Retinal pigment epithelial cell (primary cell): ENCODE data around the gene SYT11.

Source experiments
- DNase-seq: peaks from one replicate; pipeline ENCODE4 v3.0.0-alpha.2; 2010; ENCODE audit warnings: low read depth
- H3K4me3 ChIP-seq: 2 replicates; pipeline ENCODE4 v1.5.1; 2011; ENCODE audit warnings: mild to moderate bottlenecking, low read length, control low read depth, moderate library complexity
- CTCF ChIP-seq: conservative IDR thresholded peaks from 2 replicates; pipeline ENCODE4 v1.5.1; 2011; ENCODE audit warnings: low read depth, low read length, control low read depth, inconsistent platforms

SYT11 gene

GRCh38 chr1:155861896-155862295, 2.5 kb downstream of the SYT11 start:
- H3K4me3 ChIP-seq: no peak overlapping the region
- DNase-seq: no peak
- TF ChIP-seq CTCF: no peak

GRCh38 chr1:155864393-155864792, 5.0 kb downstream of the SYT11 start:
- H3K4me3 ChIP-seq: no peak overlapping the region
- no peak for DNase-seq
- no peak for TF ChIP-seq CTCF

- no peak for DNase-seq
- no peak for TF ChIP-seq CTCF
- H3K4me3 ChIP-seq: no peak overlapping the region
These were observed 8.4 kb downstream of the SYT11 start for GRCh38 chr1:155867766-155868165.

GRCh38 chr1:155871390-155871789, 12.0 kb downstream of the SYT11 start:
- peak; percentile 39 for DNase-seq
- no peak overlapping the region for H3K4me3 ChIP-seq
- no peak for TF ChIP-seq CTCF

- no peak for DNase-seq
- TF ChIP-seq CTCF: no peak
- no peak overlapping the region for H3K4me3 ChIP-seq
These were observed 13.2 kb downstream of the SYT11 start for GRCh38 chr1:155872527-155872926.

GRCh38 chr1:155873860-155874259, 14.5 kb downstream of the SYT11 start:
- DNase-seq: peak; percentile 93
- H3K4me3 ChIP-seq: no peak overlapping the region

More at GRCh38 chr1:155873860-155874259, 14.5 kb downstream of the SYT11 start:
- TF ChIP-seq CTCF: no peak
